Measurements from ENCODE around the gene PCDHGA1.

- TF ChIP-seq USF2 (IDR thresholded peaks at IDR 0.05; ENCODE audit: low read depth, low read length) = no peak
- TF ChIP-seq CTCF (conservative IDR thresholded peaks at IDR 0.05; ENCODE audit: low read depth, low read length) = no peak
- no peak for TF ChIP-seq POLR2A (IDR thresholded peaks at IDR 0.05; ENCODE audit: low read depth, low read length)
- no peak for TF ChIP-seq NFE2L2 (IDR thresholded peaks at IDR 0.05; ENCODE audit: low read depth, low read length)
- TF ChIP-seq CEBPB (IDR thresholded peaks at IDR 0.05; ENCODE audit: low read depth, low read length) = no peak
- no peak for TF ChIP-seq MAZ (IDR thresholded peaks at IDR 0.05; ENCODE audit: borderline replicate concordance, low read depth, low read length)
- no peak for TF ChIP-seq RFX5 (IDR thresholded peaks at IDR 0.05; ENCODE audit: low read depth, low read length)
- no peak for TF ChIP-seq SMC3 (IDR thresholded peaks at IDR 0.05; ENCODE audit: low read depth, low read length)
Measured at GRCh38 chr5:141558150-141558549, 227.8 kb downstream of the PCDHGA1 start.
